ENCODE measurements around the gene UCP2. TPM values are rescaled to one million over a fixed set of nuclear protein-coding genes. Genes with fewer than 3 reads are reported as not detected.
A peak's percentile ranks its signal among the peaks of the same experiment; 100 is the strongest.

The UCP2 gene
- total RNA-seq, 6 experiments from 2014 or later = 6.4 to 9.9 (median 8.0) TPM

DNA sequence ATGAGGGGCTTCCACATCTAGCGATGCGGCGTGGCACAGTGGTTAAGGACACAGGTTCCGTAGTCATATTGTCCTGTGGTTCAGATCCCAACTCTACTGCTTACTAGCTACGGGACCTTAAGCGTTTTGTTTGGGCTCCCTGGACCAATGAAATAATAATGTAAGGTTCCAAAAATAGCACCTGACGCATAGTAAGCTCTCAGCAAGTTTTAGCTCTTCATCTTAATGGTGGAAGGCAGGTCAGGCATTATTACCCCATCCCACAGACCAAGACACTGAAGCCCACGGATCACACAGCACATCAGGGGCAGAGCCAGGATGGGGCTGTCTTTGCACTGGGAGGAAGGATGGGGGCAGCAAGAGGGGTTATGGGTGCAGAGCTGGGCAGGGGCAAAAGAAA, 18.8 kb downstream of the UCP2 start:
- TF ChIP-seq, protein P1, sequence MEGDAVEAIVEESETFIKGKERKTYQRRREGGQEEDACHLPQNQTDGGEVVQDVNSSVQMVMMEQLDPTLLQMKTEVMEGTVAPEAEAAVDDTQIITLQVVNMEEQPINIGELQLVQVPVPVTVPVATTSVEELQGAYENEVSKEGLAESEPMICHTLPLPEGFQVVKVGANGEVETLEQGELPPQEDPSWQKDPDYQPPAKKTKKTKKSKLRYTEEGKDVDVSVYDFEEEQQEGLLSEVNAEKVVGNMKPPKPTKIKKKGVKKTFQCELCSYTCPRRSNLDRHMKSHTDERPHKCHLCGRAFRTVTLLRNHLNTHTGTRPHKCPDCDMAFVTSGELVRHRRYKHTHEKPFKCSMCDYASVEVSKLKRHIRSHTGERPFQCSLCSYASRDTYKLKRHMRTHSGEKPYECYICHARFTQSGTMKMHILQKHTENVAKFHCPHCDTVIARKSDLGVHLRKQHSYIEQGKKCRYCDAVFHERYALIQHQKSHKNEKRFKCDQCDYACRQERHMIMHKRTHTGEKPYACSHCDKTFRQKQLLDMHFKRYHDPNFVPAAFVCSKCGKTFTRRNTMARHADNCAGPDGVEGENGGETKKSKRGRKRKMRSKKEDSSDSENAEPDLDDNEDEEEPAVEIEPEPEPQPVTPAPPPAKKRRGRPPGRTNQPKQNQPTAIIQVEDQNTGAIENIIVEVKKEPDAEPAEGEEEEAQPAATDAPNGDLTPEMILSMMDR (IDR thresholded peaks at IDR 0.05) = no peak
- Mint-ChIP-seq H3K27ac (no peak overlapping the region), H3K27me3 (ENCODE audit: insufficient read depth) (peaks cover 2% of the 10 kb centered on the region; the same call in 1 of the 2 replicates), H3K36me3 (ENCODE audit: low read depth) (no peaks in the 10 kb centered on the region), H3K9me3 (no peaks in the 10 kb centered on the region), H3K4me3 (peak overlapping the region; percentile 77; the same call in 1 of the 2 replicates), H3K4me1 (ENCODE audit: low read depth) (peaks cover 29% of the 10 kb centered on the region)
- DNase-seq = no peak

GRCh38 chr11:73962101-73962705, 20.4 kb downstream of the UCP2 start:
- no peak for DNase-seq
- H3K27me3 Mint-ChIP-seq (ENCODE audit: insufficient read depth) = peaks cover 3% of the 10 kb centered on the region; the same call in 1 of the 2 replicates
- no peaks in the 10 kb centered on the region for H3K9me3 Mint-ChIP-seq
- no peaks in the 10 kb centered on the region for H3K36me3 Mint-ChIP-seq (ENCODE audit: low read depth)
- H3K4me3 Mint-ChIP-seq = no peak overlapping the region
- H3K4me1 Mint-ChIP-seq (ENCODE audit: low read depth) = peaks cover 29% of the 10 kb centered on the region
- no peak overlapping the region for H3K27ac Mint-ChIP-seq
- TF ChIP-seq, protein P1 (IDR thresholded peaks at IDR 0.05) = no peak

DNA sequence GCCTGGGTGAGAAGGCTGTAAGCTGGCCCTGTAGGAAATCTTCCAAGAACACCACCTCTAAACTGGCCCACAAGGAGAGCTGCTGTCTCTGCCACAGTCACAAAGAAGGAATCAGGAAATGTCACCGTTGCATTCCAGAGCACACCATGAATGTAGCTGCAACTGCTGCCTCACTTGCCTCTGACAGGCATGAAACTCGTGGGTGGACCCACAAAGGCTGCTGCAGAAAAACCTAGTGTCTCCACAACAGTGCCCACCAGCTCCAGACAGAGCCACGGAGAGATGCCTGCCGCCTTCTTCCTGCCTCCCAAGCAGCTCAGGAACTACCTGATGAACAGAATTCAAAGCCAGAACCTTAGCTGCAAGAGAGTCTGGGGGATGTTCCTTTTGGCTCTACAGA, 21.3 kb downstream of the UCP2 start:
- H3K4me3 Mint-ChIP-seq = no peak overlapping the region
- H3K36me3 Mint-ChIP-seq (ENCODE audit: low read depth) = no peaks in the 10 kb centered on the region
- H3K27me3 Mint-ChIP-seq (ENCODE audit: insufficient read depth) = peaks cover 3% of the 10 kb centered on the region; the same call in 1 of the 2 replicates
- no peak overlapping the region; the same call in 1 of the 2 replicates for H3K27ac Mint-ChIP-seq
- H3K4me1 Mint-ChIP-seq (ENCODE audit: low read depth) = peaks cover 34% of the 10 kb centered on the region
- DNase-seq = peak; percentile 60
- no peaks in the 10 kb centered on the region for H3K9me3 Mint-ChIP-seq
- TF ChIP-seq, protein P1 (IDR thresholded peaks at IDR 0.05) = no peak

GRCh38 chr11:73958521-73959141, 24.0 kb downstream of the UCP2 start:
- Mint-ChIP-seq H3K4me1 (ENCODE audit: low read depth) (peaks cover 24% of the 10 kb centered on the region), H3K27ac (no peak overlapping the region), H3K36me3 (ENCODE audit: low read depth) (no peaks in the 10 kb centered on the region), H3K27me3 (ENCODE audit: insufficient read depth) (peaks cover 3% of the 10 kb centered on the region; the same call in 1 of the 2 replicates), H3K9me3 (no peaks in the 10 kb centered on the region), H3K4me3 (no peak overlapping the region)
- DNase-seq = no peak
- TF ChIP-seq, protein P1 (IDR thresholded peaks at IDR 0.05) = no peak

DNA sequence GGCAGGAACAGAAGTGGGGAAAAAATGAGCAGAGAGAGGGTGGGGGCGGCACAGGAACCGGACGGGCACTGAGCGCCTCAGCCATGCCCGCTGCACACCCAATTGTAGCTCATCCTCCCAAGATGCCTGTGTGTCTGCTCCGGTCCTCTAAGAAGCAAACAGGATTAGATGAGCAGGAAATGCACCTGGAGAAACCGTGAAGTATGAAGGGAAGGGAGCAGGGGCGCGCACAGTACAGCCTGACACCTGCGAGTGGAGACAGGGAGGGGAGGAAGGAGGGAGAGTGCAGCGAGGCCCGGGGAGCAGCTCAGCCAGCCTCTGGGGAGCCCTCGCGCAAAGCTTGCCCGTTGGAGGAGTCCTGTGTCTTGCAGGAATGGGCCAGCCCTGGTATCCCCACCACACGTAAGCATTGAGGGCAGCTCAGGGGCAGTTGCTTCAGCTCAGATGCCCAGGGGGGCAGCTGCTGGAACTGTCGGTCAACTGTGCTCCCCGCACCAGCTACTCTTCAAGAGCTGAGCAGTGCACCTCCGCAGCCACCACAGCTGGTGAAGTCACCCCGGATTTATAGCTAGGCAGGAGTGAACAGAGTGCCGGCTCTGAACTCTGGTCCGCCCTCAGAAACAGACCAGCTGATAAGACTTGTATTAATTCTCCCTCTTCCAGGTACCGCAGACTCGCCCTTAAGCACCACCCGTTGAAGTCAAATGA, 24.8 kb downstream of the UCP2 start:
- no peak for DNase-seq
- Mint-ChIP-seq H3K9me3 (no peaks in the 10 kb centered on the region), H3K27ac (no peak overlapping the region), H3K27me3 (ENCODE audit: insufficient read depth) (peaks cover 3% of the 10 kb centered on the region; the same call in 1 of the 2 replicates), H3K4me3 (no peak overlapping the region), H3K36me3 (ENCODE audit: low read depth) (no peaks in the 10 kb centered on the region), H3K4me1 (ENCODE audit: low read depth) (peaks cover 24% of the 10 kb centered on the region)
- TF ChIP-seq, protein P1 (IDR thresholded peaks at IDR 0.05) = no peak
